Ishikawa (cell line): ENCODE data around the gene LMAN2.

Experiments
- CEBPB ChIP-seq: IDR thresholded peaks from 2 replicates; pipeline ENCODE4 v1.6.1; 2012
- CREB1 ChIP-seq: IDR thresholded peaks from 2 replicates; pipeline ENCODE4 v1.6.1; 2012; ENCODE audit warnings: low read depth
- EGR1 ChIP-seq: IDR thresholded peaks from 2 replicates; pipeline ENCODE4 v1.6.1; 2012
- EP300 ChIP-seq: IDR thresholded peaks from 2 replicates; pipeline ENCODE4 v1.6.1; 2012; ENCODE audit warnings: borderline replicate concordance
- FOXM1 ChIP-seq: IDR thresholded peaks from 2 replicates; pipeline ENCODE4 v1.6.1; 2012; ENCODE audit warnings: low read depth, borderline replicate concordance
- MAX ChIP-seq: IDR thresholded peaks from 2 replicates; pipeline ENCODE4 v1.6.1; 2012
- NFIC ChIP-seq: IDR thresholded peaks from 2 replicates; pipeline ENCODE4 v1.6.1; 2012
- RAD21 ChIP-seq: IDR thresholded peaks from 2 replicates; pipeline ENCODE4 v1.6.1; 2012; ENCODE audit warnings: low read depth
- REST ChIP-seq: IDR thresholded peaks from 2 replicates; pipeline ENCODE4 v1.6.1; 2012; ENCODE audit warnings: low read depth, mild to moderate bottlenecking
- TAF1 ChIP-seq: IDR thresholded peaks from 2 replicates; pipeline ENCODE4 v1.6.1; 2012; ENCODE audit warnings: low read depth, mild to moderate bottlenecking
- TCF12 ChIP-seq: IDR thresholded peaks from 2 replicates; pipeline ENCODE4 v1.6.1; 2012; ENCODE audit warnings: low read depth
- TEAD4 ChIP-seq: IDR thresholded peaks from 2 replicates; pipeline ENCODE4 v1.6.1; 2012
- USF1 ChIP-seq: IDR thresholded peaks from 2 replicates; pipeline ENCODE4 v1.6.1; 2012
- YY1 ChIP-seq: IDR thresholded peaks from 2 replicates; pipeline ENCODE4 v1.6.1; 2012; ENCODE audit warnings: low read depth
- ZBTB7A ChIP-seq: IDR thresholded peaks from 2 replicates; pipeline ENCODE4 v1.6.1; 2012; ENCODE audit warnings: low read depth

LMAN2 gene

GRCh38 chr5:177301503-177302165, 49.8 kb downstream of the LMAN2 start:
- TF ChIP-seq CREB1 (peak; percentile 26; the same call in 1 of the 2 replicates), TEAD4 (peak; percentile 81), NFIC (peak; percentile 93), EP300 (peak; percentile 54; the same call in 1 of the 2 replicates), FOXM1 (peak; percentile 18; the same call in 1 of the 2 replicates), MAX (no peak), YY1 (peak; percentile 32; the same call in 1 of the 2 replicates), ZBTB7A (no peak), EGR1 (no peak), USF1 (no peak), RAD21 (no peak), REST (no peak), CEBPB (peak; percentile 58; the same call in 1 of the 2 replicates), TCF12 (peak; percentile 86; the same call in 1 of the 2 replicates), TAF1 (no peak)

- no peak for TF ChIP-seq EGR1
- TF ChIP-seq CREB1: no peak
- TF ChIP-seq NFIC: no peak
- no peak for TF ChIP-seq MAX
Measured at GRCh38 chr5:177300951-177301350, 50.5 kb downstream of the LMAN2 start.

GRCh38 chr5:177300236-177300880, 51.1 kb downstream of the LMAN2 start:
- TF ChIP-seq USF1: no peak
- TF ChIP-seq ZBTB7A: no peak
- no peak for TF ChIP-seq NFIC
- no peak for TF ChIP-seq FOXM1
- TF ChIP-seq TCF12: no peak
- no peak for TF ChIP-seq CEBPB
- no peak for TF ChIP-seq TAF1
- no peak for TF ChIP-seq MAX
- no peak for TF ChIP-seq TEAD4
- no peak for TF ChIP-seq REST
- TF ChIP-seq CREB1: no peak
- TF ChIP-seq EP300: no peak
- TF ChIP-seq YY1: no peak
- TF ChIP-seq RAD21: no peak

GRCh38 chr5:177299697-177300096, 51.8 kb downstream of the LMAN2 start:
- no peak for TF ChIP-seq MAX

GRCh38 chr5:177297922-177298321, 53.5 kb downstream of the LMAN2 start:
- TF ChIP-seq MAX (no peak), CREB1 (no peak), CEBPB (no peak), ZBTB7A (no peak), TCF12 (no peak), YY1 (no peak), NFIC (no peak), TAF1 (no peak), RAD21 (no peak), TEAD4 (no peak), REST (no peak), EP300 (no peak)
